IMR-90 (cell line): ENCODE data around the gene CGNL1. TPM values are rescaled to one million over a fixed set of nuclear protein-coding genes. Genes with fewer than 3 reads are reported as not detected.

Experiments used
- ATAC-seq: fragments of 200-7000 bp; cut with Tn5 transposase; 2 replicates; pipeline ENCODE4 v1.9.1; 2020; ENCODE audit warnings: low read depth, mild to moderate bottlenecking, moderate library complexity
- BruUV-seq: library from RNA; stranded (reverse); fragments of 400-500 nt; replicated peaks from 2 replicates; lab custom pipeline; 2021; lab: Mats Ljungman, UMichigan
- CTCF ChIA-PET: fragments of 300-600 bp; formaldehyde crosslinking; extraction: SDS; loops from one replicate; lab custom pipeline; 2021; ENCODE audit warnings: antibody characterized with exemption; lab: Yijun Ruan, JAX
- POLR2A ChIA-PET: fragments of 300-600 bp; sonication (Branson Sonifier 250); formaldehyde crosslinking; loops from one replicate; lab custom pipeline; 2022; ENCODE audit warnings: antibody characterized with exemption; ENCODE audit not compliant: unreplicated experiment; lab: Charles Lee
- DNase-seq: peaks from one replicate; pipeline ENCODE4 v3.0.0; 2013
- H2AFZ ChIP-seq: replicated peaks from 2 replicates; pipeline ENCODE3; 2013; ENCODE audit warnings: low read length, mild to moderate bottlenecking; ENCODE audit not compliant: poor library complexity
- H2AK5ac ChIP-seq: 2 replicates; pipeline ENCODE4 v1.6.1; 2013; ENCODE audit warnings: low read depth, low read length, inconsistent platforms
- H2AK9ac ChIP-seq: replicated peaks from 2 replicates; pipeline ENCODE3; 2013; ENCODE audit warnings: mild to moderate bottlenecking, low read depth, low read length, moderate library complexity; ENCODE audit not compliant: poor library complexity
- H2BK120ac ChIP-seq: 2 replicates; pipeline ENCODE4 v1.6.1; 2013; ENCODE audit warnings: low read depth, low read length, inconsistent platforms
- H2BK15ac ChIP-seq: 3 replicates; pipeline ENCODE4 v1.6.1; 2013; ENCODE audit warnings: low read depth, low read length, inconsistent platforms
- H2BK20ac ChIP-seq: 2 replicates; pipeline ENCODE4 v1.6.1; 2013; ENCODE audit warnings: low read depth, mild to moderate bottlenecking, inconsistent platforms, low read length, moderate library complexity
- H2BK5ac ChIP-seq: 2 replicates; pipeline ENCODE4 v1.6.1; 2013; ENCODE audit warnings: mild to moderate bottlenecking, low read depth, low read length, inconsistent platforms; ENCODE audit not compliant: poor library complexity, severe bottlenecking
- H3K14ac ChIP-seq: replicated peaks from 2 replicates; pipeline ENCODE4 v1.6.1; 2013; ENCODE audit warnings: low read depth, low read length, inconsistent platforms
- H3K18ac ChIP-seq: 2 replicates; pipeline ENCODE4 v1.6.1; 2013; ENCODE audit warnings: low read depth, low read length, control low read depth
- H3K23ac ChIP-seq: 2 replicates; pipeline ENCODE4 v1.6.1; 2013; ENCODE audit warnings: low read depth, low read length, inconsistent platforms
- H3K27ac ChIP-seq: 2 replicates; pipeline ENCODE4 v1.5.1; 2013; ENCODE audit warnings: mild to moderate bottlenecking, control low read depth, low read length; ENCODE audit not compliant: insufficient read depth
- H3K27me3 ChIP-seq: 2 replicates; pipeline ENCODE4 v1.6.1; 2013; ENCODE audit warnings: low read length; ENCODE audit not compliant: control insufficient read depth, insufficient read depth
- H3K36me3 ChIP-seq: 2 replicates; pipeline ENCODE4 v1.6.1; 2013; ENCODE audit warnings: low read length, mixed read lengths; ENCODE audit not compliant: control insufficient read depth, insufficient read depth
- H3K4ac ChIP-seq: 2 replicates; pipeline ENCODE4 v1.6.1; 2013; ENCODE audit warnings: low read depth, low read length, inconsistent platforms
- H3K4me1 ChIP-seq: 2 replicates; pipeline ENCODE4 v1.6.1; 2013; ENCODE audit warnings: low read length, mixed read lengths; ENCODE audit not compliant: control insufficient read depth, insufficient read depth
- H3K4me2 ChIP-seq: 2 replicates; pipeline ENCODE4 v1.6.1; 2013; ENCODE audit warnings: low read depth, mild to moderate bottlenecking, control low read depth, low read length, moderate library complexity
- H3K4me3 ChIP-seq: 2 replicates; pipeline ENCODE4 v1.5.1; 2013; ENCODE audit warnings: low read depth, mild to moderate bottlenecking, control low read depth, low read length, moderate library complexity; ENCODE audit not compliant: insufficient read depth
- H3K56ac ChIP-seq: 2 replicates; pipeline ENCODE4 v1.6.1; 2013; ENCODE audit warnings: low read length, inconsistent platforms; ENCODE audit not compliant: insufficient read depth; ENCODE audit errors: extremely low read depth
- H3K79me1 ChIP-seq, 2 experiments: 2 replicates each; pipeline ENCODE4 v1.6.1; 2013; ENCODE audit warnings: low read length in 2 of 2, inconsistent platforms in 1 of 2, low read depth in 1 of 2
- H3K9ac ChIP-seq: 2 replicates; pipeline ENCODE4 v1.6.1; 2013; ENCODE audit warnings: low read depth, low read length, control low read depth
- H3K9me1 ChIP-seq: 2 replicates; pipeline ENCODE4 v1.6.1; 2013; ENCODE audit warnings: low read length, inconsistent platforms; ENCODE audit not compliant: insufficient read depth
- H3K9me3 ChIP-seq: 2 replicates; pipeline ENCODE4 v1.6.1; 2013; ENCODE audit warnings: low read length; ENCODE audit not compliant: control insufficient read depth, insufficient read depth
- H4K20me1 ChIP-seq: 2 replicates; pipeline ENCODE4 v1.6.1; 2013; ENCODE audit warnings: low read length, inconsistent platforms; ENCODE audit not compliant: insufficient read depth
- H4K5ac ChIP-seq: 2 replicates; pipeline ENCODE4 v1.6.1; 2013; ENCODE audit warnings: mild to moderate bottlenecking, low read depth, low read length, control low read depth
- H4K8ac ChIP-seq, 2 experiments: 2 replicates each; pipeline ENCODE4 v1.6.1; 2013; ENCODE audit warnings: low read depth in 2 of 2, low read length in 2 of 2, control low read depth in 1 of 2, inconsistent platforms in 1 of 2
- H4K91ac ChIP-seq: 2 replicates; pipeline ENCODE4 v1.6.1; 2013; ENCODE audit warnings: low read depth, low read length, inconsistent platforms; ENCODE audit not compliant: insufficient read depth
- BHLHE40 ChIP-seq: fragments of 150-350 bp; IDR thresholded peaks from 2 replicates; pipeline ENCODE4 v1.6.1; 2016; ENCODE audit warnings: mild to moderate bottlenecking, low read depth, low read length
- CEBPB ChIP-seq: IDR thresholded peaks from 2 replicates; pipeline ENCODE4 v1.6.1; 2012; ENCODE audit warnings: low read depth, low read length, improper control_type of control experiment
- CHD1 ChIP-seq: IDR thresholded peaks from 2 replicates; pipeline ENCODE4 v1.6.1; 2012; ENCODE audit warnings: low read depth, low read length, improper control_type of control experiment
- CTCF ChIP-seq: conservative IDR thresholded peaks from 2 replicates; pipeline ENCODE4 v1.5.1; 2012; ENCODE audit warnings: mild to moderate bottlenecking, low read depth, low read length, improper control_type of control experiment
- FOS ChIP-seq: fragments of 150-350 bp; IDR thresholded peaks from 2 replicates; pipeline ENCODE4 v1.6.1; 2016; ENCODE audit warnings: low read depth, low read length
- MAFK ChIP-seq: IDR thresholded peaks from 2 replicates; pipeline ENCODE4 v1.6.1; 2012; ENCODE audit warnings: low read depth, low read length, improper control_type of control experiment
- MAZ ChIP-seq: IDR thresholded peaks from 2 replicates; pipeline ENCODE4 v1.6.1; 2012; ENCODE audit warnings: low read depth, mild to moderate bottlenecking, low read length, improper control_type of control experiment, moderate library complexity, borderline replicate concordance
- MXI1 ChIP-seq: IDR thresholded peaks from 2 replicates; pipeline ENCODE4 v1.6.1; 2012; ENCODE audit warnings: low read depth, mild to moderate bottlenecking, low read length, moderate library complexity, borderline replicate concordance
- NFE2L2 ChIP-seq: fragments of 150-350 bp; IDR thresholded peaks from 2 replicates; pipeline ENCODE4 v1.6.1; 2016; ENCODE audit warnings: low read depth, mild to moderate bottlenecking, low read length
- RCOR1 ChIP-seq: IDR thresholded peaks from 2 replicates; pipeline ENCODE4 v1.6.1; 2012; ENCODE audit warnings: mild to moderate bottlenecking, low read length, improper control_type of control experiment; ENCODE audit not compliant: insufficient replicate concordance
- RFX5 ChIP-seq: IDR thresholded peaks from 2 replicates; pipeline ENCODE4 v1.8.0; 2012; ENCODE audit warnings: low read depth, mild to moderate bottlenecking, low read length, moderate library complexity
- SMC3 ChIP-seq: fragments of 150-350 bp; IDR thresholded peaks from 2 replicates; pipeline ENCODE4 v1.6.1; 2016; ENCODE audit warnings: low read depth, mild to moderate bottlenecking, antibody characterized with exemption, low read length, moderate library complexity
- WGBS, 2 experiments: methylation state at CpG; one replicate each; pipeline versions ENCODE4 v1.1.5 to v1.1.7; 2013; ENCODE audit warnings: missing lambda C conversion rate in 2 of 2; ENCODE audit not compliant: insufficient read length in 1 of 2; ENCODE audit errors: extremely low coverage in 2 of 2; 5-methylcytosine and 5-hydroxymethylcytosine counted together
- dilution Hi-C: fragments of 300-500 bp; cut with HindIII; formaldehyde crosslinking; loops from one replicate; pipeline ENCODE4 v1.14.3; 2018; ENCODE audit warnings: low sequenced_read_pairs; ENCODE audit not compliant: unreplicated experiment
- in situ Hi-C: fragments of 300-500 bp; cut with MboI; formaldehyde crosslinking; loops from 3 replicates; pipeline ENCODE4 v1.14.3; 2019; ENCODE audit warnings: low sequenced_read_pairs, inconsistent platforms, mixed read lengths
- intact Hi-C: fragments of 100-400 bp; cut with micrococcal nuclease; formaldehyde crosslinking; loops from 2 replicates; pipeline ENCODE4 v1.10.0; 2022
- polyA plus RNA-seq, 3 experiments: library from polyadenylated mRNA; depleted of rRNA; stranded (reverse); fragments of >200 nt; gene quantifications; 2 replicates each; pipeline ENCODE4 v1.2.3, GENCODE V29; 2012; ENCODE audit warnings: low replicate concordance in 1 of 3
- total RNA-seq: library from RNA; depleted of rRNA; stranded (reverse); fragments of >200 nt; gene quantifications from 2 replicates; pipeline ENCODE4 v1.2.3, GENCODE V29; 2012

Gene CGNL1
- total and polyA plus RNA-seq, 2 of the 4 experiments (the other 2 are of a cell fraction): 0.07 to 0.18 TPM

GRCh38 chr15:57357799-57358198, 18.5 kb upstream of the CGNL1 start:
- Histone ChIP-seq H3K9me3 (no peaks in the 10 kb centered on the region), H3K23ac (no peak overlapping the region), H3K14ac (no peak overlapping the region), H2BK20ac (no peak overlapping the region), H3K27me3 (peaks cover 7% of the 10 kb centered on the region; the same call in 1 of the 2 replicates), H4K5ac (no peak overlapping the region), H2BK5ac (no peak overlapping the region), H3K36me3 (no peaks in the 10 kb centered on the region), H2AK9ac (no peak overlapping the region), H3K4me2 (no peak overlapping the region), H2AFZ (no peak overlapping the region), H4K20me1 (no peaks in the 10 kb centered on the region), H3K9ac (no peak overlapping the region), H3K79me1 (no peaks in the 10 kb centered on the region), H3K4me3 (no peak overlapping the region), H4K91ac (no peak overlapping the region), H3K27ac (no peak overlapping the region), H2BK120ac (no peak overlapping the region), H3K18ac (no peak overlapping the region), H3K56ac (no peak overlapping the region), H3K4me1 (no peaks in the 10 kb centered on the region), H2BK15ac (no peak overlapping the region), H3K4ac (no peak overlapping the region), H2AK5ac (no peak overlapping the region), H3K9me1 (0 out of 2 replicates have a peak, but pooled peaks cover 2% of the 10 kb centered on the region), H4K8ac (no peak overlapping the region)
- no peak for ATAC-seq
- TF ChIP-seq CTCF (no peak), MAFK (no peak), MXI1 (no peak), FOS (no peak), NFE2L2 (no peak), RCOR1 (no peak), MAZ (no peak), BHLHE40 (no peak), RFX5 (no peak), CHD1 (no peak), CEBPB (no peak), SMC3 (no peak)
- no TSS peak for BruUV-seq
- no CpG with 5 or more reads among the region's 1 CpG for WGBS, 2 experiments
- ChIA-PET POLR2A (no interaction called here), CTCF (interaction anchor here (0.6 to 1.3 kb wide), 2 partner anchors 11 to 25 kb away, joined by 3 to 4 read pairs; no protein-coding TSS in a partner anchor)
- intact Hi-C loops (no loop called here), dilution Hi-C loops (no loop called here), in situ Hi-C loops (no loop called here)
- DNase-seq: no peak
